ENCODE results near the gene SH3TC1. TPM values are rescaled to one million over a fixed set of nuclear protein-coding genes. Genes with fewer than 3 reads are reported as not detected.

The SH3TC1 gene
- 10 to 100 TPM; 13.7 to 18.7 (median 15.2) TPM for total RNA-seq

GRCh38 chr4:8198906-8199593 lies at the start of gene SH3TC1:
Gene SH3TC1, plus strand, starts transcription at chr4:8199290. Its CDS starts 5,905 bp downstream, at chr4:8205195.
- H3K9me3 ChIP-seq = no peaks in the 10 kb centered on the region
- no peak for TF ChIP-seq CTCF (IDR thresholded peaks at IDR 0.05)
- peak; percentile 36 for TF ChIP-seq POLR2A (IDR thresholded peaks at IDR 0.05; ENCODE audit: low read depth)
- no peak for TF ChIP-seq EP300 (IDR thresholded peaks at IDR 0.05)
- TF ChIP-seq POLR2AphosphoS5 (IDR thresholded peaks at IDR 0.05) = peak; percentile 85 to 86
- H3K36me3 ChIP-seq = peaks cover 0 to 4% (median 0%) of the 10 kb centered on the region in 4 donors
- WGBS = 18% methylated on average over 13 of the region's 32 CpGs
- intact Hi-C loops (cut with DNase I) = no loop called here
- peak within 1 kb of the TSS; percentile 59 to 80 (median 66) for H3K27ac ChIP-seq (replicated peaks in 1 of 4)
- no peaks in the 10 kb centered on the region for H3K27me3 ChIP-seq
- peak within 1 kb of the TSS; percentile 39 to 61 (median 47) for H3K4me3 ChIP-seq
- DNase-seq (ENCODE audit: extremely low spot score) = peak; percentile 93
- peaks cover 43 to 65% (median 50%) of the 10 kb centered on the region in 4 donors for H3K4me1 ChIP-seq

- H3K4me3 ChIP-seq = no peak overlapping the region
- H3K36me3 ChIP-seq = no peaks in the 10 kb centered on the region
- intact Hi-C loops (cut with DNase I) = no loop called here
- H3K4me1 ChIP-seq = peaks cover 14 to 21% (median 19%) of the 10 kb centered on the region in 4 donors
- TF ChIP-seq CTCF (IDR thresholded peaks at IDR 0.05) (no peak), POLR2A (IDR thresholded peaks at IDR 0.05; ENCODE audit: low read depth) (no peak), EP300 (IDR thresholded peaks at IDR 0.05) (no peak), POLR2AphosphoS5 (IDR thresholded peaks at IDR 0.05) (no peak)
- no peaks in the 10 kb centered on the region for H3K9me3 ChIP-seq
- DNase-seq (ENCODE audit: extremely low spot score) = no peak
- WGBS = 79% methylated on average over 6 of the region's 7 CpGs
- H3K27me3 ChIP-seq = no peaks in the 10 kb centered on the region
- H3K27ac ChIP-seq (replicated peaks in 1 of 4) = no peak overlapping the region
Measured at GRCh38 chr4:8149664-8150063, 49.4 kb upstream of the SH3TC1 start.

GRCh38 chr4:8150152-8151090 lies 48.7 kb upstream of the SH3TC1 start:
- no peak for DNase-seq (ENCODE audit: extremely low spot score)
- no peak overlapping the region for H3K27ac ChIP-seq (replicated peaks in 1 of 4)
- peaks cover 7 to 13% (median 11%) of the 10 kb centered on the region in 4 donors for H3K4me1 ChIP-seq
- no peak overlapping the region for H3K4me3 ChIP-seq
- TF ChIP-seq POLR2A (IDR thresholded peaks at IDR 0.05; ENCODE audit: low read depth) (no peak), EP300 (IDR thresholded peaks at IDR 0.05) (no peak), POLR2AphosphoS5 (IDR thresholded peaks at IDR 0.05) (no peak), CTCF (IDR thresholded peaks at IDR 0.05) (no peak)
- H3K36me3 ChIP-seq = no peaks in the 10 kb centered on the region
- 89% methylated on average over 29 of the region's 29 CpGs for WGBS
- intact Hi-C loops (cut with DNase I) = no loop called here
- H3K27me3 ChIP-seq = no peaks in the 10 kb centered on the region
- H3K9me3 ChIP-seq = no peaks in the 10 kb centered on the region

- intact Hi-C loops (cut with DNase I) = no loop called here
- TF ChIP-seq CTCF (IDR thresholded peaks at IDR 0.05) (no peak), POLR2AphosphoS5 (IDR thresholded peaks at IDR 0.05) (no peak), POLR2A (IDR thresholded peaks at IDR 0.05; ENCODE audit: low read depth) (no peak), EP300 (IDR thresholded peaks at IDR 0.05) (no peak)
- DNase-seq (ENCODE audit: extremely low spot score) = no peak
- 91% methylated on average over 9 of the region's 15 CpGs for WGBS
- no peaks in the 10 kb centered on the region for H3K27me3 ChIP-seq
- H3K4me3 ChIP-seq = no peak overlapping the region
- H3K36me3 ChIP-seq = no peaks in the 10 kb centered on the region
- peaks cover 2 to 5% (median 4%) of the 10 kb centered on the region in 4 donors for H3K4me1 ChIP-seq
- no peak overlapping the region for H3K27ac ChIP-seq (replicated peaks in 1 of 4)
- H3K9me3 ChIP-seq = no peaks in the 10 kb centered on the region
Measured at GRCh38 chr4:8151165-8151650, 47.9 kb upstream of the SH3TC1 start.

All from esophagus muscularis mucosa (tissue), 4 donors.